Heart left ventricle (tissue), 13 donors: ENCODE results near the gene ZNF584.

ENCODE experiments used
- POLR2A ChIP-seq, 2 donors: fragments of 450-650 bp; IDR thresholded peaks; one replicate each; pipeline ENCODE4 v1.6.1; 2017; ENCODE audit warnings: antibody characterized with exemption in 2 of 2, mild to moderate bottlenecking in 2 of 2, moderate library complexity in 2 of 2
- TF ChIP-seq, protein P1 (sequence below), 12 donors: fragments of 200-600 bp; sonication (generic) in 4 of 12; IDR thresholded peaks; one replicate each; pipeline versions ENCODE4 v1.5.0 to v1.8.0; 2018 to 2022; ENCODE audit warnings: antibody characterized with exemption in 12 of 12, mild to moderate bottlenecking in 5 of 12
- donor health status: ischemic (EF 13 %, LVEDD 7.1; RV severe dilation, severe dysfunction).
- donor health status: DM: no; HTN: yes; CAD: no.
- donor health status: DM: no; HTN: no; CAD: no.
- donor health status: ischemic (EF 25% LVEDD 6.9; RV normal size, moderate dysfunction).
- donor health status: ischemic (EF 25% LVEDD 5.7; RV mildly dilated, moderate dysfunction).
- donor health status: ischemic (EF 35%, LVEDD 5.7; RV mildly dilated, moderate dysfunction).
- donor health status: nonischemic (EF 11% LVEDD 7.7; RV severe dilation, severe dysfunction).
- donor health status: DM: yes; HTN: yes; CAD: no.
- donor health status: PGD.
- donor health status: ischemic (EF 29% LVEDD 5.4; RV normal size, mild dysfunction).
- donor health status: nonischemic (EF 23%, LVEDD 6.1; RV moderate dilation, normal function).

- TF ChIP-seq, protein P1, sequence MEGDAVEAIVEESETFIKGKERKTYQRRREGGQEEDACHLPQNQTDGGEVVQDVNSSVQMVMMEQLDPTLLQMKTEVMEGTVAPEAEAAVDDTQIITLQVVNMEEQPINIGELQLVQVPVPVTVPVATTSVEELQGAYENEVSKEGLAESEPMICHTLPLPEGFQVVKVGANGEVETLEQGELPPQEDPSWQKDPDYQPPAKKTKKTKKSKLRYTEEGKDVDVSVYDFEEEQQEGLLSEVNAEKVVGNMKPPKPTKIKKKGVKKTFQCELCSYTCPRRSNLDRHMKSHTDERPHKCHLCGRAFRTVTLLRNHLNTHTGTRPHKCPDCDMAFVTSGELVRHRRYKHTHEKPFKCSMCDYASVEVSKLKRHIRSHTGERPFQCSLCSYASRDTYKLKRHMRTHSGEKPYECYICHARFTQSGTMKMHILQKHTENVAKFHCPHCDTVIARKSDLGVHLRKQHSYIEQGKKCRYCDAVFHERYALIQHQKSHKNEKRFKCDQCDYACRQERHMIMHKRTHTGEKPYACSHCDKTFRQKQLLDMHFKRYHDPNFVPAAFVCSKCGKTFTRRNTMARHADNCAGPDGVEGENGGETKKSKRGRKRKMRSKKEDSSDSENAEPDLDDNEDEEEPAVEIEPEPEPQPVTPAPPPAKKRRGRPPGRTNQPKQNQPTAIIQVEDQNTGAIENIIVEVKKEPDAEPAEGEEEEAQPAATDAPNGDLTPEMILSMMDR (IDR thresholded peaks at IDR 0.05), result no peak
- no peak for TF ChIP-seq POLR2A (IDR thresholded peaks at IDR 0.05)
Observed at GRCh38 chr19:58381460-58382212, 26.8 kb upstream of the ZNF584 start.
